HG02981 (cell line): ENCODE results near the gene SYNE1.
"Not testable (repeated sequence)": the region's sequence is repeated elsewhere in the genome, so short reads cannot be mapped to it uniquely, and the experiment has no call there.

Source experiments
- ATAC-seq: cut with Tn5 transposase; IDR thresholded peaks from one replicate; pipeline ENCODE4 v1.9.1; 2021; ENCODE audit warnings: mild to moderate bottlenecking, moderate library complexity; ENCODE audit not compliant: unreplicated experiment

SYNE1 gene

DNA sequence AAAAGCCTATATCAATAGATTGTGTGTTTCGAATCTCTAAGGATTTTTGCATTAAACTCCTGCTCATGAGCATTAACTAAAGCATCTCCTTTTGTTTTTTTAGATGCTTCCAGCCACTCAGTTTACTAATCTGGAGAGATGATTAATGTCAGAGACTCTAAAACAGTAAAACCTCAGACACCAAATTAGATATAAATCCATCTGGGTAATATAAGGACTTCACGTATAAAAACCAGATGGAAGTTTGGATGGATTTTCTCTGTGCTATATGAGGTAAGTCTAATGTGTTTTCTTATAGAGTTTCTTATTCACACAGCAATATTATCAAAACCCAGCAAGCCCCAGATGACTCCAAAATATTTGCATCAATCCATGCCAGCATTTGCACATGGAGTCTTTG is 137.2 kb downstream of the SYNE1 start:
- no peak for ATAC-seq

DNA sequence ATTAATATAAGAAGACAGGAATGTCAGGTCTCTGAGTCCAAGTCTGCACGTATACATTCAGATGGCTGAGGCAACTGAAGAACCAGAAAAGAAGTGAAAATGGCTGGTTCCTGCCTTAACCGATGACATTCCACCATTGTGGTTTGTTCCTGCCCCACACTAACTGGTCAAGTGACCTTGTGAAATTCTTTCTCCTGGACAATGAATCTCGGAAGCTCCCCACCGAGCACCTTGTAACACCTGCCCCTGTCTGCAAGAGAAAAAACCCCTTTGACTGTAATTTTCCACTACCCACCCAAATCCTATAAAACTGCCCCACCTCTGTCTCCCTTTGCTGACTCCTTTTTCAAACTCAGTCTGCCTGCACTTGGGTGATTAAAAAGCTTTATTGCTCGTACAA is 140.4 kb downstream of the SYNE1 start:
- no peak for ATAC-seq

GRCh38 chr6:152495456-152495855 is 141.7 kb downstream of the SYNE1 start:
- not testable (repeated sequence) for ATAC-seq

DNA sequence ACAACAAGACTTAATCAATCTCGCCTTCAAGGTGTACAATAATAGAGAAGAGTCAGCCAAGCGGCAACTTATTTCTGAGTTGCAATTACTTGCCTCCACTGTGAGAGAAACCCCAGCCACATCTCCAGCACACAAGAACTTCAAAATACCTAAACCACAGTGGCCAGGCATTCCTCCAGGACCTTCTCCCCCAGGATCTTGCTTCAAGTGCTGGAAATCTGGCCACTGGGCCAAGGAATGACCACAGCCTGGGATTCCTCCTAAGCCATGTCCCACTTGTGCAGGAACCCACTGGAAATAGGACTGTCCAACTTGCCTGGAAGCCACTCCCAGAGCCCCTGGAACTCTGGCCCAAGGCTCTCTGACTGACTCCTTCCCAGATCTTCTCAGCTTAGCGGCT is 144.9 kb downstream of the SYNE1 start:
- not testable (repeated sequence) for ATAC-seq

DNA sequence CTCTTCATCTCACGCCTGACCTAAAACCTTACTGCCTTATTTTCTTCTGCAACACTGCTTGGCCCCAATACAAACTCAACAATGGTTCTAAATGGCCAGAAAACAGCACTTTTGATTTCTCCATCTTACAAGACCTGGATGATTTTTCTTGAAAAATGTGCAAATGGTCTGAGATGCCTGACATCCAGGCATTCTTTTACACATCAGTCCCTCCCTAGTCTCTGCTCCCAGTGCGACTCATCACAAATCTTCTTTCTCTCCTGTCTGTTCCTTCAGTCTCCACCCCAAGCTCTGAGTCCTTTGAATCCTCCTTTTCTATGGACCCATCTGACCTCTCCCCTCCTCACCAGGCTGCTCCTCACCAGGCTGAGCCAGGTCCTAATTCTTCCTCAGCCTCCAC is 145.7 kb downstream of the SYNE1 start:
- not testable (repeated sequence) for ATAC-seq

DNA sequence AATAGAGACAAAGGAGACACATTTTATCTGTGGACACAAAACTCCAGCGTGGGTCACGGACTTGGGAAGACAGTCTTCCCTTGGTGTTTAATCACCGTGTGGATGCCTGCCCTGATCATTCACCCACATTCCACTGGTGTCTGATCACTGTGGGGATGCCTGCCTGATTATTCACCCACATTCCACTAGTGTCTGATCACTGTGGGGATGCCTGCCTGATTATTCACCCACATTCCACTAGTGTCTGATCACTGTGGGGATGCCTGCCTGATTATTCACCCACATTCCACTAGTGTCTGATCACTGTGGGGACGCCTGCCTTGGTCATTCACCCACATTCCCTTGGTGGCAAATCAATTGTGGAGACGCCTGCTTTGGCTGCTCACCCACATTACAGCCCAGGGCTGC is 146.2 kb downstream of the SYNE1 start:
- not testable (repeated sequence) for ATAC-seq

DNA sequence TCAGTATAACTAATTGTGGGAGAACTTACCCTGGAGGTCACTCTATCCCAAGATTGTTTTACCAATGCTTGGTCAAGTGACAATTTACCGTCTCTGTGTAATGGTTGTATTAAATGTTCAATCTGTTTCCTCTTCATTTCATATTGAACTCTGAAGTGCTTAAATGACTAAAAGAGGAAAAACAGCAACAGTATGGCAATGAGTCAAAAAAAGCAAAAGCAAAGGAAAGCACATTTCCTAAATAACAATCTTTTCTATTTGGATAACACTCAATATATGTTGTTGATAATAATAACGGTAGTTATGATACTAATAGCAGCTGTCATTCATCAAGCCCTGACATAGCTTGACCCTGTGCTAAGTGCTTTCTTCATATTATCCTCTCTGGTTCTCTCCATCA is 152.4 kb downstream of the SYNE1 start:
- ATAC-seq = no peak

- no peak for ATAC-seq
These were observed 154.9 kb downstream of the SYNE1 start for GRCh38 chr6:152482289-152482688.

GRCh38 chr6:152478377-152479010 is 158.7 kb downstream of the SYNE1 start:
- no peak for ATAC-seq

DNA sequence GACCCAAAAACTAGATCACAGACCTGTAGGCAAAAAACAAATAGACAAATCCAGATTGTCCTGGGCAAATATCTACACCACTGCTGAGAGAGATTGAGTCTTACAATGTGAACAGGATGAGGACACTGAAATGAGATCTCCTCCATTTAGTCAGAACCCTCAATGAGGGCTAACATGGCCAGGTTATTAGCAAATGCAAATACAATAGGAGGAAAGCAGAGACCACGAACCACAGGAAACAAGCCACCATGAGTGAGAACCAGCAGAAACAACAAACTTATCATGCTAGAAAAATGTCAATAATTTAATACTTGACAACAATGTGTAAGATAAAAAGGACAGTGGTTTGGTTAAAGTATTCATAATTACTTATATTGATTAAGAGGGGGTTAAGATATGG is 162.8 kb downstream of the SYNE1 start:
- ATAC-seq = no peak

- ATAC-seq = no peak
These were observed 164.8 kb downstream of the SYNE1 start for GRCh38 chr6:152472325-152472724.

GRCh38 chr6:152471456-152472265 is 165.5 kb downstream of the SYNE1 start:
- no peak for ATAC-seq

GRCh38 chr6:152463164-152463563 is 174.0 kb downstream of the SYNE1 start:
- ATAC-seq = no peak

DNA sequence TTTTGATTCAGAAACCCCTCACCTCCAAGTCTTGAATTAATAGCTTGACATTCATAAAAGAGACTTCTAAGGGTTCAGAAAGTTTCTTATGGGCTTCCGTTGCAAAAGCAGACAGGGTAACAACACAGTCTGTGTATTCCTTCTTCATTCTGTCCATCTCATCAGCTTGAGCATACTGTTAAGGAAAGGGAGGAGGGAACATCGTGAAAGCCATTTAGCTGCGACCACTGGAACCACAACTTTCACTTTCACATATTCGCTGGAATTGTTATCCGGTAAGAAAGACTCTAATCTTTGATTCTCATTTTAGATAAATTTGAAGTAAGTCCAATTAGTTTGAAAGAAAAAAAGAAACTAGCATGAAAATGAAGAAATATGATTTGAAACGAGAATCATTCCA is 174.4 kb downstream of the SYNE1 start:
- ATAC-seq = no peak

DNA sequence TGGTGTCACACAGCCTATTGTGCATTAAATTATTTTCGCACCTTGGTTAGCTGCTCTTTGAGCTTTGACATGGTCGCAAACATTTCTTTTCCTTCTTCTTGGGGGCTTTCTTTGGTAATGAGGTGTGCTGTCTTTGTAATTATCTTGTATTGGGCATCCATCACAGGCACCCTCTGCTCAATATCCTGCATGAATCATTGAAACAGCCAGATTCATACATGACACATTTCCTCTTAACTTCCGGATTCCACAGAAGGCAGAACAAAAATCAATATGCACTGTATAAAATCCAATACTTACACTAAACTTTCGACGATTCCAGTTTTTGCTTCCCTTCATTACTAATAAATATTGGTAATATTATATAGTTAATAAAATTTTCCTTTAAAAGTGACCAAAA is 175.6 kb downstream of the SYNE1 start:
- ATAC-seq = no peak

DNA sequence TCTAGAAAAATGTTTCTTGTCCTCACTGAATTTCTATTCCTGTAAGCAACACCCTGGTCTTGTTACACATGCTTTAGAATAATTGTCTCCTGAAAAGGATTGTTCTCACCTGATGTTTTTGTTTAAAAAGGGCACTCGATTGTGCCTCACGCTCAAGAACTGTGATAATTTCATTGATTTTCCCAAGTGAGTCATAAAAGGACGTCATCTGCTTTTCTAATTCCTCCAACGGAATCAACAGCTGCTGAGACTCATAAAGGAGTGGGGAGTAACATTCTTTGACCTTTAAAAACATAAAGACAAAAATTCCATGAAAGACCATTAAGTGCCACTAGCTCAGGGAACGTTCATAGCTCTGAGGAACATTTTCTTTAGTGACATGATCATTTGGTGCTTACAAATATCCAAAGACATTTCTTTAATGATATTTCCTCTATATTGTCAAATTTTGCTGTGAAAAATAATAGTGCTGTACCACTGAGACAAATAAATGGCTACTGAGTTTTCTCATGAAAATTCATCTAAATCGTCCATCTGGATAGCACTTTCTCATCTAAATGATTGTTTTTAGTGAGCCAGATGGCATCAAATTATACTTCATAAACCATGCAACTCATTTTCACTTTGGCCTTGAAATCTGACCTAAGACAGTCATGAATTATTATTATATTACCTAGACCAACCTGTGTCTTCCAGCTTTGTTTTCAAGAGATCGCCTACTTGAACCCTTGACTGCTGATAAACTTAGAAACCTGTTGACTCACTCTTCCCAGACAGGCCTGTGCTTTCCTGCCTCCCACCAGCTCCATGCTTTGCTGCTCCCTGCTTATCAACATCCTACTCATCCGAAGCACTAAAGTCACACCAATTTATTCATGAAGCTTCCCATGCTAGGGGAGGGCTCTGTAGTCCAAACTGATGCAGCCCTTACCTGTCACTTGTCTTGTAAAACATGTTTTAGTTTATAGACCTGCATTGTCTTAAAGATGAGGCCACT is 178.2 kb downstream of the SYNE1 start:
- ATAC-seq = no peak

GRCh38 chr6:152457949-152458624 is 179.1 kb downstream of the SYNE1 start:
- no peak for ATAC-seq

GRCh38 chr6:152454003-152454402 is 183.2 kb downstream of the SYNE1 start:
- no peak for ATAC-seq

GRCh38 chr6:152453421-152453820 is 183.7 kb downstream of the SYNE1 start:
- no peak for ATAC-seq

DNA sequence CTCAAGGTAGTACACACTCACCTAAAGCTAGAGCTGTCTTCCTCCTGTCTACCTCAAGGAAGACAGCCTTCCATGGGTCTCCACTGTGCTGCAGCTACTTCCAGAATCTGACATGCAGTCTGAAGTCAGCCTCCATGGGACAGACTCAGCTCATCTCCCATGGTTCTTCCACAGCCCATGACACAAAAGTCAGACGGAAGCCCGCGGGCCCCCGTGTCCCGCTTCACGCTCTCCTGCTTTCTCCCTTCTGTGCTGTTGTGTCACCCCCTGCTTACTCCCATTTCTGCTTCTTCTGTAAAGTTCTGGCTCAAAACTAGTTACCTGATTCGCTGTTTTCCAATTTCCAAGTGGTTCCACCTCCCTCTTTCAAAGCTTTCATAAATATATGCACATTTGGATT is 184.5 kb downstream of the SYNE1 start:
- ATAC-seq = no peak

- ATAC-seq = no peak
These were observed 186.6 kb downstream of the SYNE1 start for GRCh38 chr6:152450519-152450918.
